Measurements from ENCODE around the gene GLS. TPM values are rescaled to one million over a fixed set of nuclear protein-coding genes. Genes with fewer than 3 reads are reported as not detected.

Gene GLS
- total and polyA plus RNA-seq, 2 of the 13 experiments (the other 11 are each of a cell fraction or from before 2014, with no cell fraction given): 78.6 to 183 TPM

DNA sequence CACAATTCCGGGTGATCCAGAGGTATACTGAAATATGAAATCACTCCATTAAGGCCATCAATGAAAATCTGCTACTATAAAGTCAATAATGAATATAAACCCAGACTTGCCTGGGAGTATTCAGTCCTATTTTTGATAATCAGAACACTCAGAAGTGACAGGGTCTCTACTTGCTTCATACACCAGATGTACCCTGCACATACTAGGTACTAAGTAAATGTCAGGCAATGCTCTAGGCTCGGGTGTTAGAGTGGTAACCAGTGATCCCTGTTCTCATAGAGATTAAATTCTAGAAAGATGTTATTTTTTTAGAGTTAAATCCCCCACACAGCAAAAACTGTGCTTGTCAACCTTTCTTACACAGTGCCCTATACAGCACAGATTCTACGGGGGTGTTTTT lies 121.0 kb downstream of the GLS start:
- intact Hi-C loops (cut with micrococcal nuclease; ENCODE audit: unreplicated experiment): no loop called here
- no peak for TF ChIP-seq TMF1 (CRISPR knock-in tag; IDR thresholded peaks at IDR 0.05; ENCODE audit: low read depth)
- TF ChIP-seq ZFP36L2 (CRISPR knock-in tag; IDR thresholded peaks at IDR 0.05): no peak
- ChIA-PET CTCF (ENCODE audit: low intra/inter-chr PET ratio, low total read pairs) (no interaction called here), POLR2A (no interaction called here)
- WGBS (ENCODE audit: low lambda C conversion rate): 94% methylated on average over 3 of the region's 3 CpGs
- FAIRE-seq (no peak), DNase-seq (ENCODE audit: low spot score) (no peak), ATAC-seq (no peak)
- Histone ChIP-seq H3K4me2 (ENCODE audit: low read depth, low read length) (no peak overlapping the region), H2AFZ (ENCODE audit: low read length) (no peak overlapping the region), H3K4me1 (ENCODE audit: insufficient read depth, low read length) (no peaks in the 10 kb centered on the region), H3K79me2 (ENCODE audit: insufficient read depth, low read length) (no peaks in the 10 kb centered on the region), H3K4me3 (replicated peaks in 1 of 3; ENCODE audit: insufficient read depth in 1 of 3, low read depth in 2 of 3, low read length in 3 of 3) (no peak overlapping the region), H3K36me3 (replicated peaks in 1 of 2; ENCODE audit: control insufficient read depth in 1 of 2, insufficient read depth in 2 of 2, low read length in 2 of 2) (peaks cover 35 to 86% of the 10 kb centered on the region in 2 experiments), H4K20me1 (ENCODE audit: insufficient read depth, low read length) (no peaks in the 10 kb centered on the region; the same call in 1 of the 2 replicates), H3K27ac (ENCODE audit: extremely low read length, insufficient read depth, low read length) (no peak overlapping the region), H3K27me3 (ENCODE audit: control insufficient read depth in 1 of 2, insufficient read depth in 2 of 2, low read length in 2 of 2) (no peaks in the 10 kb centered on the region), H3K9ac (ENCODE audit: insufficient read depth, low read depth, low read length) (no peak overlapping the region), H3K9me3 (ENCODE audit: low read length) (no peaks in the 10 kb centered on the region)
- BruUV-seq (replicated peaks): no TSS peak
- in situ Hi-C loops (cut with HindIII; ENCODE audit: extremely low pct_ligation_motif_present, low pct_unique_long_range_greater_than_20kb): no loop called here

DNA sequence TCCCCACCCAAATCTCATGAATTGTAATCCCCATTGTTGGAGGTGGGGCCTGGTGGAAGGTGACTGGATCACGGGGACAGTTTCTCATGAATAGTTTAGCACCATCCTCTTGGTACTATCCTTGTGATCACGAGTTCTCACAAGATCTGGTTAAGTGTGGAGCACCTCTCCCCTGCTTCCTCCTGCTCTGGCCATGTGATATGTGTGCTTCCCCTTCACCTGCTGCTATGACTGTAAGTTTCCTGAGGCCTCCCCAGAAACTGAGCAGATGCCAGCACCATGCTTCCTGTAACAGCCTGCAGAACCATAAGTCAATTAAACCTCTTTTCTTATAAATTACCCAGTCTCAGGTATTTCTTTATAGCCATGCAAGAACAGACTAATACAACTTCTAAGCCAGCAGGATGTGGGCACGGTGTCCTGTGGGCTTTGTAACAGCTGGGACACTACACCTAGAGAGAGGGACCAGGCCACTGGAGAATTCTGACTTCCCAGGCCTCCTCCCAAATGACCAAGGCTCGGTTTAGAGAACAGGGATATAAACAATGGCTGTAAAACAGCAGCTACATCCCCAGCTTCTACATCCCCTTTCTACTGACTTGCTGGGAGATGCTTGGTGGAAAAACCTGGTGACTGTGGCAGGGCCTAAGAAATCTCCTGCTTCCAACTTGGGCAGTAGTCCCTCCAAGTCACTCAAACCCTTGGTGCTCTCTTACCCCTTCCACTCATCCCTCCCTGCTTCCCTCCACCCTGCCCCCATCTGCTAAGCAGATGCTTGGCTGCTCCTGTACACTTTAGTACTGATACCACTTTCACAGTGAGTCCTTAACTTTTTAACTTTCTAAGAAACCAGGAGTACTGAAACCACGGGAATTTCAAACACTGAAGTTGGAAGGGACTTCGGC lies 123.0 kb downstream of the GLS start:
- H4K20me1 ChIP-seq (ENCODE audit: insufficient read depth, low read length): no peaks in the 10 kb centered on the region; the same call in 1 of the 2 replicates
- no peaks in the 10 kb centered on the region for H3K4me1 ChIP-seq (ENCODE audit: insufficient read depth, low read length)
- intact Hi-C loops (cut with micrococcal nuclease; ENCODE audit: unreplicated experiment) (no loop called here), in situ Hi-C loops (cut with HindIII; ENCODE audit: extremely low pct_ligation_motif_present, low pct_unique_long_range_greater_than_20kb) (no loop called here)
- H3K79me2 ChIP-seq (ENCODE audit: insufficient read depth, low read length): no peaks in the 10 kb centered on the region
- 98% methylated on average over 6 of the region's 6 CpGs for WGBS (ENCODE audit: low lambda C conversion rate)
- no peak for ATAC-seq
- H2AFZ ChIP-seq (ENCODE audit: low read length): no peak overlapping the region
- H3K4me2 ChIP-seq (ENCODE audit: low read depth, low read length): no peak overlapping the region
- no peak for DNase-seq (ENCODE audit: low spot score)
- peaks cover 32 to 95% of the 10 kb centered on the region in 2 experiments for H3K36me3 ChIP-seq (replicated peaks in 1 of 2; ENCODE audit: control insufficient read depth in 1 of 2, insufficient read depth in 2 of 2, low read length in 2 of 2)
- H3K9ac ChIP-seq (ENCODE audit: insufficient read depth, low read depth, low read length): no peak overlapping the region
- no peak for TF ChIP-seq ZFX (CRISPR knock-in tag; IDR thresholded peaks at IDR 0.05; ENCODE audit: low read depth)
- no peak for TF ChIP-seq CC2D1A (CRISPR knock-in tag; IDR thresholded peaks at IDR 0.05)
- TF ChIP-seq ZFY (CRISPR knock-in tag; IDR thresholded peaks at IDR 0.05): no peak
- no peak for TF ChIP-seq CBX1 (IDR thresholded peaks at IDR 0.05; ENCODE audit: low read depth)
- no TSS peak for BruUV-seq (replicated peaks)
- H3K27me3 ChIP-seq (ENCODE audit: control insufficient read depth in 1 of 2, insufficient read depth in 2 of 2, low read length in 2 of 2): no peaks in the 10 kb centered on the region
- H3K9me3 ChIP-seq (ENCODE audit: low read length): no peaks in the 10 kb centered on the region
- H3K27ac ChIP-seq (ENCODE audit: extremely low read length, insufficient read depth, low read length): no peak overlapping the region
- ChIA-PET CTCF (ENCODE audit: low intra/inter-chr PET ratio, low total read pairs) (no interaction called here), POLR2A (no interaction called here)
- FAIRE-seq: no peak
- H3K4me3 ChIP-seq (replicated peaks in 1 of 3; ENCODE audit: insufficient read depth in 1 of 3, low read depth in 2 of 3, low read length in 3 of 3): no peak overlapping the region

All from HepG2 (cell line).